ENCODE data around the gene THRA. TPM values are rescaled to one million over a fixed set of nuclear protein-coding genes. Genes with fewer than 3 reads are reported as not detected.

THRA gene
- total and polyA plus RNA-seq, 2 donors from 2014 or later: 40.8 to 63.9 TPM

DNA sequence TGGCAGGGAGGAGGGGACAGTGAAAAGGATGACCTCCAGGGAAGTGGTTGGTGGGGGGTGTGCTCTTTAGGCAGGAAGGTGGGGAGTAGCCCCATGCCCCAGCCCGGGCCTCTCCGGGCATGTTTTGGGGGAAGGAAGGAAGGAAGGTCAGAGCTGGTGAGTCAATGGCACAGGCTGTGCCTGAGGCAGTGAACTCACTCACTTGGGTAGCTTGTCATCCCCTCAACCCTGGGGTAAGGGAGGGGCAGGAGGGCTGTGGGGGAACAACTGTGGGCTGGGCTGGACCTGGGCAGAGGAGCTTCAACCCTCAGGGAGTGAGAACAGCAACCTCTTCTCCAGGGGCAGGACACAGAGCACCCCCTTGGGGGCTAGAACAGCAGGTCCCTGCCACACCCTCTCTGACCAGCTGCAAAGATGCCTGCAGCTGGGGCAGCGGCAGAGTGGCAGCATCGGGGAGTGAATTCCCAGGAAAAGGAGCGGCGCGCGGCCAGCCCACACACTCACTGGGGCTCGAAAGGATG lies 41.3 kb upstream of the THRA start:
- intact Hi-C loops (cut with DNase I): no loop called here
- no peak overlapping the region for H3K4me3 ChIP-seq (ENCODE audit: low read length in 3 of 3)
- no peak for TF ChIP-seq CTCF (IDR thresholded peaks at IDR 0.05; ENCODE audit: borderline replicate concordance, extremely low read depth, insufficient read depth)
- FAIRE-seq (no peak), DNase-seq (no peak)
- H3K9ac ChIP-seq (ENCODE audit: low read length in 3 of 3): no peak overlapping the region
- peaks cover 9 to 30% (median 24%) of the 10 kb centered on the region in 3 donors for H3K36me3 ChIP-seq (ENCODE audit: control insufficient read depth in 2 of 3, insufficient read depth in 3 of 3, low read length in 3 of 3)
- H3K9me3 ChIP-seq (ENCODE audit: control insufficient read depth in 2 of 3, insufficient read depth in 1 of 3, low read length in 3 of 3): no peaks in the 10 kb centered on the region
- H3K27me3 ChIP-seq (ENCODE audit: control insufficient read depth, insufficient read depth, low read length): no peaks in the 10 kb centered on the region
- H3K27ac ChIP-seq (ENCODE audit: low read depth in 2 of 2, low read length in 2 of 2): no peak overlapping the region
- peaks cover 0 to 7% (median 0%) of the 10 kb centered on the region in 3 donors for H3K4me1 ChIP-seq (ENCODE audit: control insufficient read depth in 2 of 3, insufficient read depth in 2 of 3, low read depth in 1 of 3, low read length in 3 of 3)

- Histone ChIP-seq H3K36me3 (ENCODE audit: control insufficient read depth in 2 of 3, insufficient read depth in 3 of 3, low read length in 3 of 3) (peaks cover 9 to 31% (median 24%) of the 10 kb centered on the region in 3 donors), H3K9me3 (ENCODE audit: control insufficient read depth in 2 of 3, insufficient read depth in 1 of 3, low read length in 3 of 3) (no peaks in the 10 kb centered on the region), H3K9ac (ENCODE audit: low read length in 3 of 3) (no peak overlapping the region), H3K4me1 (ENCODE audit: control insufficient read depth in 2 of 3, insufficient read depth in 2 of 3, low read depth in 1 of 3, low read length in 3 of 3) (peaks cover 0 to 10% (median 0%) of the 10 kb centered on the region in 3 donors), H3K27me3 (ENCODE audit: control insufficient read depth, insufficient read depth, low read length) (no peaks in the 10 kb centered on the region), H3K27ac (ENCODE audit: low read depth in 2 of 2, low read length in 2 of 2) (no peak overlapping the region), H3K4me3 (ENCODE audit: low read length in 3 of 3) (no peak overlapping the region)
- DNase-seq (no peak), FAIRE-seq (no peak)
- intact Hi-C loops (cut with DNase I): no loop called here
- no peak for TF ChIP-seq CTCF (IDR thresholded peaks at IDR 0.05; ENCODE audit: borderline replicate concordance, extremely low read depth, insufficient read depth)
These were observed 40.3 kb upstream of the THRA start for GRCh38 chr17:40022497-40022896.

- Histone ChIP-seq H3K27ac (ENCODE audit: low read depth in 2 of 2, low read length in 2 of 2) (no peak overlapping the region), H3K9me3 (ENCODE audit: control insufficient read depth in 2 of 3, insufficient read depth in 1 of 3, low read length in 3 of 3) (no peaks in the 10 kb centered on the region), H3K27me3 (ENCODE audit: control insufficient read depth, insufficient read depth, low read length) (no peaks in the 10 kb centered on the region), H3K4me3 (ENCODE audit: low read length in 3 of 3) (no peak overlapping the region), H3K36me3 (ENCODE audit: control insufficient read depth in 2 of 3, insufficient read depth in 3 of 3, low read length in 3 of 3) (peaks cover 9 to 31% (median 24%) of the 10 kb centered on the region in 3 donors), H3K9ac (ENCODE audit: low read length in 3 of 3) (no peak overlapping the region), H3K4me1 (ENCODE audit: control insufficient read depth in 2 of 3, insufficient read depth in 2 of 3, low read depth in 1 of 3, low read length in 3 of 3) (peaks cover 0 to 7% (median 0%) of the 10 kb centered on the region in 3 donors)
- TF ChIP-seq CTCF (IDR thresholded peaks at IDR 0.05; ENCODE audit: borderline replicate concordance, extremely low read depth, insufficient read depth): no peak
- intact Hi-C loops (cut with DNase I): no loop called here
- FAIRE-seq: no peak
- DNase-seq: no peak
These were observed 39.7 kb upstream of the THRA start for GRCh38 chr17:40022961-40023541.

All from kidney (tissue), 14 donors.